KBM-7 (cell line): ENCODE data around the gene KIFAP3.
"Not testable (repeated sequence)": the region's sequence is repeated elsewhere in the genome, so short reads cannot be mapped to it uniquely, and the experiment has no call there.

Experiments
- DNase-seq: peaks from one replicate; pipeline ENCODE4 v3.0.0-alpha.2; 2015
- in situ Hi-C: fragments of 300-500 bp; cut with MboI; formaldehyde crosslinking; loops from 2 replicates; pipeline ENCODE4 v1.14.3; 2020; ENCODE audit warnings: low sequenced_read_pairs, low pct_unique_long_range_greater_than_20kb, mixed read lengths

The KIFAP3 gene

DNA sequence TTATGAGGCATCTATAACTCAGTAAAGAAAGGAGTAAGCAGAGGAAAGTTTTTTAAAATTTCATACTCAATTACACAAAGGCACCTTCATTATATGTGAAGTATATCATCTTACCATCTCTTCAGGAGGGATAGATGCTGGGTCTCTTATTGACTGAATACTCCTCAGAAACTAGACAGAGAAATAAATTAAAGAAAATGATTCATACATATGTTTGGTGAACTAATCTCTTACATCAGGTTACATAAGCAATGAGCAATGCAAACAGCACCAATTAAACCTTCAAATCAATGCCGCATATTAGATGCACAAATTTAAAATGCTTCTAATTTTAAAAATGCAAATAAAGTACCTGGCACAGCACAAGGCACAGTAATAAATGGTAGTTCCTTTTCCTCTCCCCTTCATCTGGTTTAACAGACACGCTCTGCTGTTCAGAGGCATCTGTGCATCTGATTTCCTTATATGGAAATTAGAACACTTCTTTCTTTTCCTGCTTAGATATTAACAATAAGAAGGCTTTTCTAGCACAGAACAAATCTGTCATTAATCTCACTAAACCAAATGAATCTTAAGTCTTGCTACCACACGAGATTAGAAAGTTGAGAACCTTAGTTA is 200.8 kb downstream of the KIFAP3 start:
- in situ Hi-C loops = no loop called here
- no peak for DNase-seq

GRCh38 chr1:169872906-169873305 is 201.6 kb downstream of the KIFAP3 start:
- in situ Hi-C loops = no loop called here
- DNase-seq = no peak

DNA sequence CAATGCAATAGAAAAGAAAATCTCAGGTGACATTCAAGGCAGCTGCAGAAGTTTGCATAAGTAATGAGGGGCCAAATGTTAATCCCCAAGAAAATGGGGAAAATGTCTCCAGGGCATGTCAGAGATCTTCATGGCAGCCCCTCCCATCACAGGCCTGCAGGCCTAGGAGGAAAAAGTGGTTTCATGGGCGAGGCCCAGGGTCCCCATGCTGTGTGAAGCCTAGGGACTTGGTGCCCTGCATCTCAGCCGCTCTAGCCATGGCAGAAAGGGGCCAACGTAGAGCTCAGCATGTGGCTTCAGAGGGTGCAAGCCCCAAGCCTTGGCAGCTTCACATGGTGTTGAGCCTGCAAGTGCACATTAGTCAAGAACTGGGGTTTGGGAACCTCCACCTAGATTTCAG is 202.5 kb downstream of the KIFAP3 start:
- DNase-seq, in situ Hi-C loops: not testable (repeated sequence)
